Breast epithelium (tissue), 3 donors: ENCODE data around the gene CXCL8.

Experiments used
- CTCF ChIP-seq, 3 donors: fragments of 450-650 bp; IDR thresholded peaks; one replicate each; pipeline ENCODE4 v1.5.1; 2016 to 2017; ENCODE audit warnings: antibody characterized with exemption in 3 of 3, mild to moderate bottlenecking in 3 of 3, moderate library complexity in 3 of 3
- POLR2A ChIP-seq: fragments of 450-650 bp; IDR thresholded peaks from one replicate; pipeline ENCODE4 v1.6.1; 2016; ENCODE audit warnings: antibody characterized with exemption, mild to moderate bottlenecking, moderate library complexity
- POLR2AphosphoS5 ChIP-seq, 3 donors: sonication (generic); formaldehyde crosslinking; IDR thresholded peaks; one replicate each; pipeline ENCODE4 v1.6.1; 2017; ENCODE audit warnings: antibody characterized with exemption in 3 of 3

- TF ChIP-seq POLR2AphosphoS5 (IDR thresholded peaks at IDR 0.05): no peak
- TF ChIP-seq POLR2A: no peak
- TF ChIP-seq CTCF (IDR thresholded peaks at IDR 0.05): no peak
Measured at GRCh38 chr4:73754934-73755333, 14.6 kb downstream of the CXCL8 start.
